ENCODE results near the gene DNPH1.

The DNPH1 gene

GRCh38 chr6:43243664-43244321 is 14.5 kb upstream of the DNPH1 start:
- DNase-seq, result no peak

- DNase-seq, result peak; percentile 56
Measured at GRCh38 chr6:43242908-43243663, 13.8 kb upstream of the DNPH1 start, which contains the start of gene TTBK1. TTBK1 (plus strand) TSS chr6:43243481; CDS start chr6:43246661, 3,180 bp downstream.

GRCh38 chr6:43241446-43241845 is 12.2 kb upstream of the DNPH1 start:
- DNase-seq, result no peak

GRCh38 chr6:43240950-43241349 is 11.7 kb upstream of the DNPH1 start:
- no peak for DNase-seq

- DNase-seq, result no peak
Measured at GRCh38 chr6:43239054-43239453, 9.8 kb upstream of the DNPH1 start.

GRCh38 chr6:43235841-43236240 is 6.6 kb upstream of the DNPH1 start:
- no peak for DNase-seq

- DNase-seq, result no peak
Measured at GRCh38 chr6:43231735-43232450, 2.6 kb upstream of the DNPH1 start.

GRCh38 chr6:43231053-43231452 is 1.8 kb upstream of the DNPH1 start:
- DNase-seq, result no peak

GRCh38 chr6:43229803-43230620 is 731 bp upstream of the DNPH1 start:
- peak; percentile 22 for DNase-seq

GRCh38 chr6:43226192-43226851 is 3.0 kb downstream of the DNPH1 start:
- no peak for DNase-seq

- DNase-seq, result no peak
Measured at GRCh38 chr6:43223175-43223574, 6.1 kb downstream of the DNPH1 start.

GRCh38 chr6:43222418-43223059 is 6.7 kb downstream of the DNPH1 start:
- DNase-seq, result no peak

GRCh38 chr6:43221046-43221972 is 8.0 kb downstream of the DNPH1 start:
- no peak for DNase-seq

- no peak for DNase-seq
Measured at GRCh38 chr6:43220439-43220951, 8.8 kb downstream of the DNPH1 start.

GRCh38 chr6:43219814-43220213 is 9.5 kb downstream of the DNPH1 start:
- no peak for DNase-seq

- no peak for DNase-seq
Measured at GRCh38 chr6:43219119-43219518, 10.2 kb downstream of the DNPH1 start.

- DNase-seq, result no peak
Measured at GRCh38 chr6:43217351-43217750, 11.9 kb downstream of the DNPH1 start.

- DNase-seq, result no peak
Measured at GRCh38 chr6:43216200-43216599, 13.1 kb downstream of the DNPH1 start.

GRCh38 chr6:43215066-43215465 is 14.2 kb downstream of the DNPH1 start:
- no peak for DNase-seq

GRCh38 chr6:43213431-43213830 is 15.8 kb downstream of the DNPH1 start:
- DNase-seq, result no peak
